Nephron progenitor cell (in vitro differentiated cells): ENCODE results near the gene ENTHD1.
A peak's percentile ranks its signal among the peaks of the same experiment; 100 is the strongest.

Experiments
- DNase-seq: peaks from one replicate; pipeline ENCODE4 v3.0.0; 2021
- H3K27ac Mint-ChIP-seq: 2 replicates; pipeline ENCODE4 v1.8.0; 2021; ENCODE audit warnings: mild to moderate bottlenecking, moderate library complexity, mixed read lengths
- H3K27me3 Mint-ChIP-seq: 2 replicates; pipeline ENCODE4 v1.8.0; 2021; ENCODE audit warnings: mild to moderate bottlenecking, low read depth, mixed read lengths; ENCODE audit not compliant: poor library complexity
- H3K36me3 Mint-ChIP-seq: 2 replicates; pipeline ENCODE4 v1.8.0; 2021; ENCODE audit warnings: low read depth, mixed read lengths
- H3K4me1 Mint-ChIP-seq: 2 replicates; pipeline ENCODE4 v1.8.0; 2021; ENCODE audit warnings: mixed read lengths
- H3K4me3 Mint-ChIP-seq: 2 replicates; pipeline ENCODE4 v1.8.0; 2021; ENCODE audit warnings: mild to moderate bottlenecking, moderate library complexity, mixed read lengths
- H3K9me3 Mint-ChIP-seq: 2 replicates; pipeline ENCODE4 v1.8.0; 2021; ENCODE audit warnings: mild to moderate bottlenecking, moderate library complexity, mixed read lengths
- TF ChIP-seq, protein P1 (sequence below): fragments of 200-600 bp; sonication (generic); IDR thresholded peaks from 2 replicates; pipeline ENCODE4 v1.5.0; 2021; ENCODE audit warnings: antibody characterized with exemption

The ENTHD1 gene

DNA sequence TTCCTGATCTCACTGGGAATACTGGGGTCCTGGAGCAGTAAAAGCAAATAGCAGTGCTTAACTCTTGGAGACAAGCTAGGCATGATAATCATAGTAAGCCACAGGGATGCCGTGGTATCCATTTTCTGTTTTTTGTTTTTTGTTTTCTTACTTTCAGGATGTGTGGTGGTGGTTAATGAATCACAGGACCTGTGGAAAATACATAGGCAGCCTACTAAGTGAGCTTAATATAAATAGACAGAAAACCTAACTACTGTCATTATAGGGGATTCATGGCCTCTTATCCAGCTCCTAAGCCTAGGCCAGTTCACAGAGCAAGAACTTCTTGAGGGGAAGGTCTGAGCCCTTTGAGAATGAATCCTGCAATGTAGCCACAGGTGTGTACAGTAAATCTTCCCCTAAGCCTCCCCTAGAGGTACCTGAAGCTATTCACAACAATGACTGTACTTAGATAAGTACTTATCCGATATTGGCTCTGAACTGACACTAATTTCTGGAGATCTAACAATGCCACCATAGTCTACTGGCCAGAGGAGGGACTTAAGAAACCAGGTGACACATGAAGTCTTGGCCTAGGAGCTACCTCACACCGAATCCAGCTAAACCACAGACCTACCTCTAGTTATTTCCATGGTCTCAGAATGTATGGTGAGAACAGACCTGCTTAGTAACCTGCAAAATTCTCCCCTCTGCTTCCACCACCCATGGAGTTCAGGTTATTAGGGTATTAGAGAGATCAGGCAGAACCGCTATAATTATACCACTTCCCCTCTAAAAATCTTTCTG lies 83.6 kb downstream of the ENTHD1 start:
- Mint-ChIP-seq H3K36me3 (no peaks in the 10 kb centered on the region), H3K4me3 (no peak overlapping the region), H3K27me3 (peaks cover 9% of the 10 kb centered on the region), H3K4me1 (peaks cover 13% of the 10 kb centered on the region), H3K27ac (no peak overlapping the region), H3K9me3 (no peaks in the 10 kb centered on the region)
- DNase-seq = no peak
- TF ChIP-seq, protein P1, sequence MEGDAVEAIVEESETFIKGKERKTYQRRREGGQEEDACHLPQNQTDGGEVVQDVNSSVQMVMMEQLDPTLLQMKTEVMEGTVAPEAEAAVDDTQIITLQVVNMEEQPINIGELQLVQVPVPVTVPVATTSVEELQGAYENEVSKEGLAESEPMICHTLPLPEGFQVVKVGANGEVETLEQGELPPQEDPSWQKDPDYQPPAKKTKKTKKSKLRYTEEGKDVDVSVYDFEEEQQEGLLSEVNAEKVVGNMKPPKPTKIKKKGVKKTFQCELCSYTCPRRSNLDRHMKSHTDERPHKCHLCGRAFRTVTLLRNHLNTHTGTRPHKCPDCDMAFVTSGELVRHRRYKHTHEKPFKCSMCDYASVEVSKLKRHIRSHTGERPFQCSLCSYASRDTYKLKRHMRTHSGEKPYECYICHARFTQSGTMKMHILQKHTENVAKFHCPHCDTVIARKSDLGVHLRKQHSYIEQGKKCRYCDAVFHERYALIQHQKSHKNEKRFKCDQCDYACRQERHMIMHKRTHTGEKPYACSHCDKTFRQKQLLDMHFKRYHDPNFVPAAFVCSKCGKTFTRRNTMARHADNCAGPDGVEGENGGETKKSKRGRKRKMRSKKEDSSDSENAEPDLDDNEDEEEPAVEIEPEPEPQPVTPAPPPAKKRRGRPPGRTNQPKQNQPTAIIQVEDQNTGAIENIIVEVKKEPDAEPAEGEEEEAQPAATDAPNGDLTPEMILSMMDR = no peak

DNA sequence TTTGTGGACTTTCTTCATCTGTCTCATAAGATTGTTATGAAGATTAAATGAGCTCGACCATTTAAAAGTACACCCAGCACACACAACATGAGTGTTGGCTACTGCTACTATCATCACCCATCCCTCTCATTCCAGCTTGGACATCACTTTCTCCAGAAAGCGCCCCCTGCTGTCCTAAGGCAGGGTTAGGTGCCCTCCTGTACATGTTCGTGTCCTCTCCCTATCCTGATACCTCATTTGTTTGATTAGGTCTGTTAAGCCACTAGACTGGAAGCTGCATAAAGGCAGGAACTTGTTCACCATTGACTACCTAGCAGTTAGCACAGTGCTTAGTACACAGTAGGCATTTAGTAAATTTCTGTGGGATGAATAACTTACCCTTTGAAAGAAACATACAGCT lies 85.5 kb downstream of the ENTHD1 start:
- peak; percentile 15 for DNase-seq
- Mint-ChIP-seq H3K27me3 (peaks cover 9% of the 10 kb centered on the region), H3K27ac (no peak overlapping the region), H3K9me3 (peaks cover 6% of the 10 kb centered on the region), H3K4me1 (peaks cover 13% of the 10 kb centered on the region), H3K4me3 (no peak overlapping the region), H3K36me3 (no peaks in the 10 kb centered on the region)
- TF ChIP-seq, protein P1 = peak; percentile 12

DNA sequence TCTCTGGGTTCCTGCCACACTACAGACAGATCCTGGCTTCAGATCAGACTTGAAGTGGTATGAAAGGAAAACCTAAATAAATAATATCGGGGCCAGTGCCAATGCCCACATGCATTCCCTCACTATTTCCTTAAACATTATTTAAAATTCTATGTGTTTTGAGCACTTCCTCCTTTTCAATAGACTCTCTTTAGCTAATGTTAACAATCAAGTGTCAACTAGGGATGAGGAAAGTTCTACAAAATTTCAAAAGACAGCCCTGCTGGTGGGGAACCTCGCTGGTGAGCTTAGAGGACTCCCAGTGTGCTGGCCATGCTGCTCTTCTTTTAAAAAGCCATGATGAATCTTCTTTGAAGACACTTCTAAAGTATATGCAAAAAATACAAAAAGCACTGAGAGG lies 87.5 kb downstream of the ENTHD1 start:
- TF ChIP-seq, protein P1 = no peak
- no peak for DNase-seq
- Mint-ChIP-seq H3K27ac (no peak overlapping the region), H3K36me3 (no peaks in the 10 kb centered on the region), H3K4me3 (no peak overlapping the region), H3K27me3 (peaks cover 5% of the 10 kb centered on the region), H3K4me1 (peaks cover 13% of the 10 kb centered on the region), H3K9me3 (peaks cover 9% of the 10 kb centered on the region)

DNA sequence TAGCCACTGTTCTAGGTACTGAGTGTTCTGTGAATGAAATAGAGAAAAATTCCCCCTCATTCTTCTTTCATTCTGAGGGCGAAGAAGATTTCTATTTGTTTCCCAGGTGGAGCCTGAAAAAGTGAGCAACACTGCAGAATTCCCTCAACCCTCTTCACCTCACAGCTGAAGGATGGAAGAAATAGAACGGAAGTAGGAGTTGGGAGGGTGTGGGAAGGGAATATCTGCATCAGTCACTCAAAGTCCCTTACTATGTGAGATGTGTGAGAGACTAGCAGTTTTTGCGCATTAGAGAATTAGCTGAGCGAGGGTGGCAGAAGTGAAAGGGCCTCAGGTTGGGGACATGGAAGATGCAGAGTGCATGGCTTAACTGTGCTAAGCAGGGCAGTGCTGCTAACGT lies 88.4 kb downstream of the ENTHD1 start:
- H3K27me3 Mint-ChIP-seq = peaks cover 5% of the 10 kb centered on the region
- H3K4me3 Mint-ChIP-seq = no peak overlapping the region
- TF ChIP-seq, protein P1 = no peak
- H3K9me3 Mint-ChIP-seq = peaks cover 16% of the 10 kb centered on the region
- DNase-seq = no peak
- peaks cover 5% of the 10 kb centered on the region for H3K36me3 Mint-ChIP-seq
- peaks cover 13% of the 10 kb centered on the region for H3K4me1 Mint-ChIP-seq
- H3K27ac Mint-ChIP-seq = no peak overlapping the region

DNA sequence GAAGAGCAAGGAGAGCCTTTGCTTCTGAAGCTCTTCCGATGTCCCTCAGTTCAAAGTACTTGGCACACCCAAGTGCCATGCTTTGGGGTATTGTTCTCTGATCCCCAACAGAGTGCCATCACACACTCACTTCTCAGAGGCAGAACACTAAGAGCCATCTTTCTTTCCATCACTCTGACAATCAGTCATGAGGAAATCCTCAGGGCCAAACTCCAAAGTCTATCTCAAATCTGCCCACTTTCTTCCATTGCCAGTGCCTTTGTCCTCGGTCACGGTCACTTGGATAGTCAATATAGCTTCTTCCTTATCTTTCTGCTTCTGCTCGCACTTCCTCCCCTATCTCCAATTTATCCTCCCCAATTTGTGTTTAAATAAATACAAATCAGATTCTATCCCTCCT lies 90.9 kb downstream of the ENTHD1 start:
- TF ChIP-seq, protein P1 = no peak
- DNase-seq = no peak
- H3K27me3 Mint-ChIP-seq = no peaks in the 10 kb centered on the region
- peaks cover 40% of the 10 kb centered on the region for H3K9me3 Mint-ChIP-seq
- no peak overlapping the region for H3K4me3 Mint-ChIP-seq
- no peak overlapping the region for H3K27ac Mint-ChIP-seq
- peaks cover 21% of the 10 kb centered on the region for H3K36me3 Mint-ChIP-seq
- peaks cover 13% of the 10 kb centered on the region for H3K4me1 Mint-ChIP-seq
